Stimulated activated CD8-positive, alpha-beta memory T cell treated with anti-CD3 and anti-CD28 coated beads, Interleukin-12 subunit alpha, Interleukin-12 subunit beta, amount 100 ng/mL, for 24 hours (primary cell): ENCODE measurements around the gene TSC1.
A peak's percentile ranks its signal among the peaks of the same experiment; 100 is the strongest.

Experiments
- DNase-seq: peaks from one replicate; pipeline ENCODE4 v3.0.0-alpha.2; 2020; ENCODE audit errors: extremely low read depth

TSC1 gene

DNA sequence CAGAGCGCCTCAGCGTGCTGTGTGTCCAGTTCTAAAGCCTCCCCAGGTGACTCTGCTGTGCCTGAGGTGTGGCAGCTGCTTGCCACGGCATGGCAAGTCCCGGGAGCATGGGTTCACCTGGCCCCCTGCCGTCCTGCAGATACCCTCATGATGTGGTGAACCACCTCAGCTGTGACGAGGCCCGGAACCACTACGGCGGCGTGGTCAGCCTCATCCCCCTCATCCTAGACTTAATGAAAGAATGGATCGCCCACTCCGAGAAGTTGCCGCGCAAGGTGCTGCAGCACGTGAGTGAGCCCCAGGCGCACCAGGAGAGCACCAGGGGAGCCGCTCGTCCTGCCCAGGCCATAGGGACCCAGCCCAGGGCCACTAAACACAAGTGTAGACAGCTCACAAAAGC lies 56.3 kb downstream of the TSC1 start:
- DNase-seq, result no peak

DNA sequence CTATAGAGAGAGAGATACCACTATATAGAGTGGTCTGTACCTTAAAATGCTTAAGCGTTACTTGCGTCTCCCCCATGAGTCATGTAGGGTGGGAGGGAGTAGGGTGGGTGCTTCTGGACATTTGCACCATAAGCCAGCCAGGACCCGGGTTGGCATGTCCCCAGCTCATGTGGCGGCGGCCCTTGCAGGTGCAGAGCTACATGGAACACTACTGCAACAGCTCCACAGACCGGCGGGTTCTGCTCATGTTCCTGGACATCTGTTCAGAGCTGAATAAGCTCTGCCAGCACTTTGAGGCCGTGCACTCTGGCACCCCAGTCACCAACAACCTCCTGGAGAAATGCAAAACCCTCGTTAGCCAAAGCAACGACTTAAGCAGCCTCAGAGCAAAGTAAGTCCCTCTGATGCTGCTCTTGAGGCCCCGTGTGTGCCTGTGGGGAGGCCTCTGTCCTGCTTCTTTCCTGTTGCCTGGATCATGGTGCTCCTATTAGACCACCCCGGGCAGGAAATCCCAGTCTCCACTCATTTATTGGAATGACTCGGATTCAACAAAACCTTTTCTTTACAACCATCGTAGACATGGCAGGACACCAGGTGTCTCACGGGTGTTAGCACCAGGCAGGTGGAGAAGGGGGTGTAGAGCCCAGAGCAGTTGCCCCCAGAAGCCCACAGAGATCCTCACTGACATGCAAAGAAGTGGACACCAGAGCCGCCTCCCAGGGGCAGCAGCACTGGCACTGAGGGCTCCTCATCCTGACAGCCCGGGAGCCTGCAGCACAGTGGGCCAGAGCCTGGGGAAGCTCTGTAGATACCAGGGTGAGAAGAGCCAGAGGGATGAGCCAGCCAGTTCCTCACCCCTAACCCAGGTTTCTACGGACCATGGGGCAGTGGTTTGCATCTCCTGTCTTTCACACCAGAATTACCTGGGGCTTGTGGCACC lies 57.0 kb downstream of the TSC1 start:
- DNase-seq, result no peak

DNA sequence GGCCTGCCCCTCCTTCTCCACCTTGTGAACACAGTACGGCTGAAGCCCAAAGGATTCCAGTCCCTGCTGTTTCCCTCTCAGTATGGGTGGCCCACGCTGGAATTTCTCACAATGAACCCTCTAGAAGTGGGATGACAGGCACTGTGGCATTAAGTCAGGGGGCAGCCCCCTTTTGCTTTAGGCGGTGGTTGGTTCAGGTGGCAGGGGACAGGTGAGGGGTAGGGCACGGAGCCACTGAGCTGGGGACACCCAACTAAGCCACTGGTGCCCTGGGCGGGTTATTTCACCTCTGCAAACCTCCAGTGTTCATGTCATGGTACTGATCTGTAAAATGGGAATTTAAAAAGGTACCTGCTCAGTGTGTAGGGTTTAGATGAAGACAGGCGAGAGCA lies 58.1 kb downstream of the TSC1 start:
- DNase-seq, result no peak

DNA sequence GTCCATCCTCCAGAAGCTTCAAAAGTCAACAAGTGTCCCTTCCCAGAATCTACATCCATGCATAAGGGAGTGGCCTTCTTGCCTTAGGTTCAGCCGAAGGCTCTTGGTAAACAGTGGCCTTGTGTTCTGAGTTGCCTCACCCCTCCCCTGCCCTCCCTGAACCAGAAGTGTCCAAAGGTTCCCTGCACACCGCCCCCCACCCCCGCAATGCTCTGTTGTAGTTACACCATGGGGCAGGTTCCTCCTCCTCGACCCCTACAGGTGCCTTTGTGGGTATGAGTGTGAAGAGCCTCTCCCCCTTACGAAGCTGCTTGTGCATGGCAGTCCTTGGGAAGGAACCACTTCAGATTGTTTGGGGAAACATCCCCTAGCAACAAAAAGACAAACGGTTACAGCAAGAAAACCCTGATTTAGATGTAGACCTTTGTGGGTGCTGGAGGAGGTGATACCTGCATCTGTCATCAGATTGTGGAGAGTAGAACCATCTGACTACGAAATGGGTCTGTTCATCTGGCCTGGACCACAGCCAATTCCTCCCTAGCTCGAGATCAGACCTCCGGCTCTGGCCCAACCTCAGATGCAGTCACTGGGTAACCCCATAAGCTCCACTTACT lies 58.6 kb downstream of the TSC1 start:
- DNase-seq, result no peak

DNA sequence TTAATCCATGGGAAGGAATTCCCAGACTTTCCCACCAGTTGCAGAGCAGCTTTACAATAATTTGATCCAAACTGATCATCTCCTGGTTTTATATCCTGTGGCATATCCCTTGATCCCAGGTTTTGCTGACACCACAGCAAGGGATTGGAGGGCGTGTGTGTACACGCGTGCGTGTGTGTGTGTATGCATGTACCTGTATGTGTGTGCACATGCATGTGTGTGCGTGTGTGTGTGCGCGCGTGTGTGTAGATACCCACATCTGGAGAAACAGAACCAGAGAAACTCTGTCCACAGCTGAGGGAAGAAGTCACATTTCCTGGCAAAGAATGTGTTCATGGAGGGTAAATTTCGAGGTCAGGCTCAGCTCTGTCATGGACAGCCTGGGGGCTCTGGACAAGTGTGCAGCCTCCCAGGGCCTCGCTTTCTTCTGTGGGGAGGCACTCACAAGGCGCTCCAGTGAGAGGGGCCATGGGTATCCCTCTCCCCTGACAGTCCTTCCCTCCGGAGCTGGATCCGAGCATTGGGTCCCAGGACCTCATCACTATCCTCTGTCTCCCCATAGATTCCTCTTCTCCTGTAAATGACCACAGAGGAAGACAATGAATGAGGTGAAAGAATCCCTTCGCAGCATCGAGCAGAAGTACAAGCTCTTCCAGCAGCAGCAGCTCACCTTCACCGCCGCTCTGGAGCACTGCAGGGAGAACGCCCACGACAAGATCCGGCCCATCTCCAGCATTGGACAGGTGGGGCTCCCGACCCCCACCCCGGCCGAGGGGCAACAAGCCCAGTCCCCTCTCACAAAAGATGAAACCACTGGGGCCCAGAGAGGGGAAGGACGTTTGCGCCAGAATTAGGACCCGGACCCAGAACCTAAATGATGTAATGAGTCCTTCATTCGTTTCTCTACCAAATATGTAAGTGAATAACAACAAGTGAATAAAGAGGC lies 60.8 kb downstream of the TSC1 start:
- DNase-seq, result no peak

DNA sequence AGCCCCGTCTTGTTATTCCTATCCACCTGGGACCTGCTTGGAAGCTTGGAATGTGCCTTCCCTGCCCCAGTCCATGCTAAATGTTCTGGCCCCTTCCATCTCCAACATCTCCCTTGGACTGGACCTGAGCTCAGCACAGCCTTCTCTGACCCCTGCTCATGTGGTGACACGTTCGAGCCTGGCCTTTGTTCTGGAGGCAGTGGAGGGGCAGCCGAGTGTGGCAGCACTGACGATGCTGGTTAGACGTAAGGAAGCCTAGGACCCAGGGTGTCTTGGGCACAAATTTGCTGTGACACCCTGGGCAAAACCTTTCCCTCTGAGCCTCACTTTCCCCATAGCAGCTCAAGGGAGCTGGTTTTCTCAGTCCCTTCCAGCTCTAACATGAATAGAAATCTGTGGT lies 61.8 kb downstream of the TSC1 start:
- no peak for DNase-seq

DNA sequence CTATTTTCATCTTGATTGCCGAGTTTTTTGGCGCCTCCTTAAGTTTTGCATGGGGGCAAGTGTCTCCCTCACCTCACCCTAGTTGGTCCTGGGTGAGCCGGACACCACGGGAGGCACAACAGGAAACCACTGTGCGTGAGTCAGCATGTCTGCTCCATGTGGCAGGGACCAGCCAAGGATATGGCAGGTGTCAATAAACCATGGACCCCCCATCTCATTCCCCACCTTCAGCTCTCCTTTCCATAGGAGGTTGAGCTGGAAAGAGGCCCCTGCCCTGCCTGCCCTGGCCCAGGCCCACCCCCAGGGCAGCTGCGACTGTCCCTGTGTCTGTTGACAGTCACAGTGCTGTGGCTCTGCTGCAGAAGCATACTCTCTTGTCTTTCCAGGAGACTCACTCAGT lies 62.6 kb downstream of the TSC1 start:
- no peak for DNase-seq

DNA sequence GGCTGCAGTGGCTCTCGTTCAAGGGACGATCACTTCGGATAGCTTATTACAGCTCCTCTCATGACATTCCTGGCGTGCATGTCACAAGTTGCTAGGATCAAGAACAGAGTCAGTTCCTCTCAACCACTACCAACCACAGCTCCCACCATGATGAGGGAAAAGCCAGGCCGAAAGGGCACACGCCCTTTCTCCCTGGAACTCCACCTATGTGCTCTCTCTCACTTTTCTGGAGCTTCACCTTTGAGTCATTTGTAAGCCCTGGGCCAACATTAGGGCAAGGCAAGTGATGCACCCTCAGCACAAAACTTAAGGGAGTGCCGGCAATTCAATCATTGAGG lies 64.1 kb downstream of the TSC1 start:
- DNase-seq, result no peak

DNA sequence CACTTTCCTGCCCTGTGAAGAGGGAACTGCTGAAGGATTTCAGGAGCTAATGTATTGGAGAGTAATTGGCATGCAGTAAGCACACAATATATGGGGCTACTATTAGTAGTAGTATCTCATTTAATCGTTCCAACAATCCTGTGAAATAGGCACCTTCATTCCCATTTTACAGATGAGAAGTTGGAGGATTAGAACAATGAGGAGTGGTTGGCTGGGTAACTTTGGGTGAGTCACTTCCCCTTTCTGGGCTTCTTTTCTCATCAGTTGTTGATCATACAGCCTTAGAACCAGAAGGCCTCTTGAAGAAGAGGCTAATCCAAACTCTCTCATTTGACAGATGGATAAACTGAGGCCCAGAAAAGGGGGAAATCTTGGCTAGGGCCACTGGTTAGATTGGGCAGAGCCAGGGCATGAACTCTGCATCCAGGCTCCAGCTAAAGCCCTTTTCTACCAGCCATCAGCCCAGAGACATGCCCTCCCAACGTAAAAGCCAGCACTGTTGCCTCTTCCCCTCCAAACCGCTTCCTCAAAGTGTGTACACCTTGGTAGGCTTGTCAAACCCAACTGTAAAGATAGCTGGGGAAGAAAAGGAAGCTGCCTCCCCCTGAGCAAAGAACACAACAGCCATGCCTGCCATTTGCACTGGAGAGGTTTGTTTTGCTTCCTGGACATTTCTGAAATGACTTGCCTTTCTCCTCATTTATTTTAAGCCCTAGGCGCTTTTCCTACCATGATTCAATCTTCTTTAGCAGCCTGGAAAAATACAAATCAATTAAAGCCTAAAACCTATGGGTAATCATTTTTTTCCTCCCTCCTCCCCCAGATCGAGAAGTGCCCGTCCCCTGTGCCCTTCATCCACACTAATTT lies 64.7 kb downstream of the TSC1 start:
- no peak for DNase-seq

DNA sequence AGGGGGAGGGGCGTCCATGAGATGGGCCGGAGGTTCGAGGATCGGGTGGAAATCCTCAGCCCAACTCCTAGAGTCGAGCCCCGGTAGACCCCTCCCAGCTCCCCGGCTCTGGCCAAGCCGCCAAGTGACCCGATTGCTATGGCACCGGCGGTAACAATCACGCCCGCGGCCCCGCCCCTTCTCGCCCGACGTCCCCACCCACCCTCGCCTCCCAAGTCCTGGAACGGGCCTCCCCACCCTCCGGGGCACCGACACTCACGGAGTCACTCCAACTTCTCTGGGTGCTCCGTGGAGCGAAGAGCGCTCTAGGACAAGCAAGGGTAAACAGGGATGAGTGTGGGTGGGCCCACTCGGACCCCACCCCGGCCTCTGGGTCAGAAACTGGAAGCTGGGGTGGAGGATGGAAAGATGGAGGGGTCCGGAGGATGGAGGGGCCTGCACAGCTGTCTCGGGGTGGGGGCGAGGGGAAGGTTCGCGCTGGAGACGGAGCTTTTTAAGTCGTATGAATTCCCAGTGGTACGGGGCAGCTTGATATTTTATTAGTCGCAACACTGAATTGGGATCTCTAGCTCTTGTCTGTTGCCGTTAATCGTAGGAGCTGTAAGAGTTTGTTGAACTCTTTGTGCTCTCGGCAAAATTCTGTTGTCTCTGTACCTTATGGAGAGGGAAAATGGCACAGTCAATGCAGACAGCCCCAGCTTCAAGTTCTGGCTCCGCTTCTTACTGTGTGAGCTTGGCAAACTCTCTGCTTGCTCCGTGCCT lies 65.5 kb downstream of the TSC1 start, which contains the start of gene SPACA9:
Gene SPACA9 (plus strand): TSS at position 204 of the 762 bp plus-strand sequence. CDS start 5,050 bp downstream, outside the sequence.
- DNase-seq, result no peak

DNA sequence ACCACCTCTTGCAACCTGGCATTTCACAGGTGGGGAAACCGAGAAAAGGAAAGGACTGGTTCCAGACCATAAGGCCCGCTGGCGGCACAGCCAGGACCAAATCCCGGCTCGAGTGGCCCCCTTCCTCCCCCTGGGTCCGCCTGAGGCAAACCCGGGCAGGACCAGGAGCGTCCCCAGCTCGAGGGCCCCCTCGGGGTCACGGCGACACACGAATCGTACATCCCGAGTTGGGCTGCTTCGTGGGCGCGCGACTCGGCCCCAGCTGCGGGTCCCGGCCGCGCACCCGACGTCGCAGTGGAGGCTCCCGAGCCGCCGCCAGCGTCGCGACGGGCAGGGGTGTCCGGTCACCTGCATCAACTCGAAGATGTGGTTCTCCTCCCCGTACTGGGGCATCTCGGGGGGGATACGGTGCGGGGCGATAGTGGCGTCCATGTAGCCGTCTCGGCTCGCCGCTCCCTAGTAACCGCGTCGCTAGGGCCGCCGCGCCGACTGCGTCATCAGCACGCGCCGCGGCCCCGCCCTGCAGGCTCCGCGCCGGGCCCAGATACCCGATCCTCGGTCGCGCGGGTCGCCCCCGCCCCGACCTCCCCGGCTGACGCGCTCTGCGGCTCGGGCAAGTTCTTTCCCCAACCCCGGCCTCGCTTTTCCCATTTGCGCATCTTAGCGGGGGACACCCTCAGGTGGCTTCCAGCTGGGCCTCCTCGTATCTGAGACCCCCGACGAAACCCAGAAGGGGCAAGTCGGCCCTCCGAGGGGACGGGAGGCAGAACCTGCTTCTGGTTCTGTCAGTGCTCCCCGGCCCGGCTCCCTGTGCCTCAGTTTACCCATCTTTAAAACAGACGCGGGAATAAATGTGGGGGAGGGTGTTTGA lies 66.4 kb downstream of the TSC1 start, which contains the start of gene AK8:
Gene AK8 (minus strand): TSS at position 461 of the 871 bp plus-strand sequence. CDS start 29 bp downstream, at position 432.
- DNase-seq, result peak; percentile 26

DNA sequence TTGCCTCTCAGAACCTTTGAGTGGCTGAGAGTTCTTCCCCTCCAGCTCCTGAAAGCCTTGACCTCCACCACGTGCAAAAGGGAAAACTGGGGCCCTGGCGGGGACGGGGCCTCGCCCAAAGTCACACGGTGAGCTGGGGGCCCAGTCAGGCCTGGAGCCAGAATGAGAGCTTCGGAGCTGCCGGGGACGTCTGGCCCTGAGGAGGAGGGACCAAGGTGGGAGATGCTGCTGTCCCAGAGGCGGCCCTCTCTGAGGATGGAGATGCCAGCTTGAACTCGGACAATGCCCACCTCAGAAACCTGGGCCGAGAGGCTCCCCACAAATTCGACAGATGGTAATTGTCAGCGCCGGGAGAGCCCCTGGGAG lies 67.0 kb downstream of the TSC1 start:
- DNase-seq, result no peak

DNA sequence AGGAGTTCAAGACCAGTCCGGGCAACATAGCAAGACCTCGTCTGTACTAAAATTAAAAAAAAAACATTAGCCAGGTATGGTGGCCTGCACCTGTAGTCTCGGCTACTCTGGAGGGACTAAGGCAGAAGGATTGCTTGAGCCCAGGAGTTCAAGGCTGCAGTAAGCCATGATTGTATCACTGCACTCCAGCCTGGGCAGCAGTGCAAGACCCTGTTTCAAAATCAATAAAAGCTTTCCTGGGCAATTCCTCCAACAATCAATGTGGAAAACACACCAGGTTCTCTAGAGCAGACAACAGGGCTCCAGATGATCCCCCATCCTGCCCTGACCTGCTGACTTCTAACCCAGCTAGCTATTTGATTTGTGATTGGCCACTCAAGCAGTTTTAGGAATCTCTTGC lies 67.6 kb downstream of the TSC1 start:
- DNase-seq, result no peak

DNA sequence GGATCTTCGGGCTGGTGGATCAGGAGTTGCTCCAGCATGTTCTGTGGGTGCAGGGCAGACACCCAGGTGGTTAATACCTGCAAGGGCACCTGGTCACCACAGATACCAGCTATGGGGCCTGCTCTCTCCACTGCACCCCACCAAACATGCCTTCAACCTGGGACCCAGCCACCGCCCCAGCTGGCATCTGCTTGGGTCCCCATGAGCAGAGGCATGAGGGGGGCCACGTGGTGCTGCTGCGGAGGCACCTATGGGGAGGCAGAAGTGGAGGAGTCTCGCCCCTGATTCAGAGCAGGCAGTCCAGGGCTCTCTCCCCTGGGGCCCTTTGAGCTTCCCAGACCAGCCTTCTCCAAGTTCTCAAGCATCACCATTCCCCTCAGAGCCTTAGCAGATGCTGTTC lies 69.3 kb downstream of the TSC1 start:
- DNase-seq, result no peak

DNA sequence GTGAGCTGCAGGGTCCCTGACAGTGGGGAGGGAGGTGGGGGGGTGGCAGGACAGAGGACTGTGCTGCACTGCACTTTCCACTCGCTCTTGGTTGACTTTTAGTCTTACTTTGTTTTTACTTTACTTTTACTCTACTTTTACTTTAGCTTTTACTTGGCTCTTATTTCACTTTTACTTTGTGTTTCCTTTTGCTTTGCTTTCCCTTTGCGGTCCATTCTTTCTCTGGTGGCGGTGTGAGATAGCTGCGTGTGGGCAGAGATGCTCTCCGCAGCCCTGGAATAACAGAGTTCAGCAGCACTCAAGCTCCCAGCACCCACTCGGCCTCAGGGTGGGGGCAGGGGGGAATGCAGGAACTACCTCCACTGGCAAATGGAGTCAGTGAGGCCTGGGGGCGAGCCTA lies 71.0 kb downstream of the TSC1 start:
- no peak for DNase-seq

DNA sequence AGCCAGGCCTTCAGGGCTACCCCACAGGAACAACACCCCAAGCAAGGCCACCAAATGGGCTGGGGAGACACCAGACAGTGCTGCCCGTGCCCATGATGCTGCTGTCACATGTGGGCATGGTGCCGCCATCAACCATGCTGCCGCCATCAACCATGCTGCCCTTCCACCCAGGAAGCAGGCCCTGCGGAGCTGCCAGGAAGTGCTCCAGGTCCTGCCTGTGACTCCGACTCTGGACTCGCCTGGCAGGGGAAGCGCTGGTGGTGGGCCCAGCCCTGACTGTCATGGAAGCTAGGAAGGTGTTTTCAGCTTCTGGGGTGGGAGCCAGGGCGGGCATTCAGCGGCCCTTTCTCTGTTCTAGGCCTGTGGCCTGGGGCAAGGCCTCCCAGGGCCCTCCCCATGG lies 75.2 kb downstream of the TSC1 start:
- DNase-seq, result no peak

DNA sequence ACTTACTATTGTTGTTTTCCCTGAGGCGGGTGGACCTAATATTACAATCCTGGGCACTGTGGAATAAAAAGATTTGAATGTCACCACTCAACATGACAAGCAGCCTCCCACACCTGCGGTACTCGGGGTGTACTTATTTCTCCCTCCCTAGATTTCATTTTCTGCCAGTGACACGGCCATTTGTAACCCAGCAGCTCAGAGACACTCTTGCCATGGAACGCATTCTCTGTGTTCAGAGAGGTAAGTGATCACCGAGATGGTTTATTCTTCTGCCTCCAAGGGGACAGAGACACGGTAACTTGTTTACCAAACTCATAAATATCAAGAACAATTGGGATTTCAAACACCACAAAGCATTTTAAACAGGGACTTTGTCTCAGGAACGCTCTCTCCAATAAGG lies 77.5 kb downstream of the TSC1 start:
- no peak for DNase-seq

DNA sequence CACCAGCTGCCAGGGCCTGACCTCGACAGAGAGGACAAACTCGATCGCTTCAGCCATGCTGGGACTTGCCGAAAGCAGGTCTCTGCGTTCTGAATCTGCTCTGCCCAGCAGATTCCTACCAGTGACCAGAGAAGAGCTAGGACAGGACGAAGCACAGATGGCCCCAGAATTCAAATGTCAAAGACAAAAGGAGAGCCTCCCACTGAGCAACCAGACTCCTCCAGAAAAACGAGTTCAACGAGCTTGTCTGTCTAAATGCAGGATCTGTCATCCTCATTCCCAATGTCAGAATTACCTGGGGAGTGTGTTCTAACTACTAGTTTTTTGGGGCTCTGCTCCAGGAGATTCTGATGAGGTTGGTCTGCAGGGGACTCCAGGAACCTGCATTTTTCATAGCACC lies 79.7 kb downstream of the TSC1 start:
- DNase-seq, result no peak

DNA sequence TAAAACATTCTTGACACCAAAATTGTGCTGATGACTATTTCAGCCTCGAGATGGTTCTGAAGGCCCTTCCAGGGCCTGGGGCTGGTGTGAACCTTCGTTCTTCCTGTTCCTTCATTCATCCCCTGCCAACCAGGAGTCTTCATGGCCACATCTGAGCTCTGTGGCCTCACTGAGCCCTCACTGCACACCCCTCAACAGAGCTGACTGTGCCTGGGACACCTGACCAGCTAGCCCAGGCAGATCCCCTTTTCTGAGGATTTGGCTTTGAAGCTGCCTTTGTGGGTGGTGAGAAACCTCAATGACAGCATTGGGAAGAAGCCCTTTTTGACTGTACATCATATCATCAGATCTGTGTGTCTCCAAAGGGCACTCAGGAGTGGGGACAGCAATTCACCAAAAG lies 80.1 kb downstream of the TSC1 start:
- DNase-seq, result no peak

DNA sequence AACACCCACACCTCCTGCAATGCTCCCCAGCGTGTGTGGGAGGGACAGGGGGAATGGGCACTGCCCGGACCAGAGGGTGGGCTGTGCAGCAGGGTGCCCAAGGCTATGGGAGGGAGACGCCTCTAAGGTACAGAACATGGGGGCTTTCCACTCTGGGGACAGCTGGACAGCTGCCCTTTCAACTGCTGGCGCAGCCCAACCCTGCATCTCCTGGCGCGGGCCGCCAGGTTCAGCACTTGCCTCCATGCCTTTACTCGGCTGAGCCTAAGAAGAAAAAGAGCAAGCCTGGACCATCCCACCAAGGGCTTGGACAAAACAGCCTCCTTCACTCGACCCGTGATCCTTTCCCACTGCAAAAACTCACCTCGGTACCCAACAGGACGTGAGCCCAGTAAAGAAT lies 81.3 kb downstream of the TSC1 start:
- no peak for DNase-seq
